DMS153 treated with DMSO at 0.1 percent for 48 hours (cell line): ENCODE results near the gene ACTR3C.

ENCODE experiments used
- DNase-seq: peaks from one replicate; lab custom pipeline; 2025; ENCODE audit not compliant: unreplicated experiment; lab: John Stamatoyannopoulos, UW

The ACTR3C gene

DNA sequence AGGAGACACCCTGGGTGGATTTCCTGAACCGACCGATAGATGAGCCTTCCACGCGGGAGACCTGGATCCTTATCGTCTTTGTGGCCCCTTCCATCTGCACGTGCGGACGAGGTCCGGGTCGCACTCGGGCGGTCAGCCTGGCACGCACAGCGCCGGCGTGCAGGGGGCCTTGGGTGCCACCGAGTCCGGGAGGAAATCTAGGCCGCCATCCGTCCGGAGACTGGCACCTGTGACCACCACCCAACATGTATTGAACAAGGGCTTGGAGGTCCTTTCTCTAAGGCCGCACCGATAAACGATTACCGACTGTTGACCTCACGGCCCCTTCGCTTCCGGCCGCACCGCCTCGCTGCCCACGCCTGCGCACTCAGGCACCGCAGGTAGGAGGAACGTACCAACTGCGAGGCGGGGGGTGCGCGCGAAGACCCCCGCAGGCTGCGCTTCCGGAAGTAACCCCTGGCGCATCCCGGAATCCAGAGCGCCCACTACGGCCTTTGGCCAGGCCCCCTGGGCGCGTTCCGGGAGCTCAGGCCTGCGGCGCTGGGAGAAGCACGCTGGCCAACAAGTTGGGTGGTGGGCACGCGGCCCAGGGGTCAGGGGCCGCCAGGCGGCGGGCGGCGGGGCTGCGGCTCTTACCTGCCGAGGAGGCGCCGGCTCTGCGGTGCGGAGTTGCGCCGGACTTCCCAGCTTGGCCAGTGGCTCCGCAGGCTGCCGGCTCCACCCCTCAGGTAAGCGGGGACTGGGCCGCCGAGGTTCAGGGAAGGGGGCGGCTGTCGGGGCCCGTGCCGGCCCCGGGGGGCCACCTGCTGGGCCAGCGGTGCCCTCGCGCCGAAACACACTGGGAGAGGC is at the start of gene ACTR3C, which contains the start of gene LRRC61:
Gene ACTR3C, minus strand, starts transcription at position 713 of the 849 bp plus-strand sequence. CDS start 28,249 bp downstream, outside the sequence.
Gene LRRC61, plus strand, starts transcription at position 523 of the 849 bp plus-strand sequence. CDS start 13,507 bp downstream, outside the sequence.
- DNase-seq, result peak; percentile 76

GRCh38 chr7:150372271-150373048 is 49.1 kb upstream of the ACTR3C start:
- no peak for DNase-seq

GRCh38 chr7:150371996-150372270 is 48.6 kb upstream of the ACTR3C start:
- no peak for DNase-seq

GRCh38 chr7:150371131-150371995 is 48.0 kb upstream of the ACTR3C start:
- DNase-seq, result no peak

DNA sequence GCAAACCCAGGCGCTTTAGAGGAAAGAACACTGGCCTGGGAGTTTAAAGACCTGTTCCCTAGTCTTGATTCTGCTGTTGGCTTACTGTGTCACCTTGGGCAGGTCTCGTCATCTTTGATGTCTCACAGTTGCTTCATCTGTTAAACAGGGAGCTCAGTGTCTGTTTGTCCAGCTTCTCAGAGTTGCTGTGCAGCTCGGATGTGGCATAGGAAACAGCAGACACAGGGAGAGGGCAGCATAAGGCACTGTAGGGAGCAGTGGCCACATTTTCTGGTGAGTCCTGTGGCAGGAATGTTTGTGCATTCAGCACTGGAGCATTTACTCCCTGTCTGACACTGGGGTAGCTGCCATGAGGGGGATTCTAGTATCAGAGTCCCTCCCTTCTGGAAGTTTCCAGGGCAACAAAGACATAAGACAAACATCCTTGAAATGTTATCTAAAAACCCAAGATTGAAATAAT is 47.3 kb upstream of the ACTR3C start:
- DNase-seq, result no peak

GRCh38 chr7:150369748-150370501 is 46.6 kb upstream of the ACTR3C start:
- DNase-seq, result no peak

- no peak for DNase-seq
Measured at GRCh38 chr7:150368884-150369747, 45.8 kb upstream of the ACTR3C start.

DNA sequence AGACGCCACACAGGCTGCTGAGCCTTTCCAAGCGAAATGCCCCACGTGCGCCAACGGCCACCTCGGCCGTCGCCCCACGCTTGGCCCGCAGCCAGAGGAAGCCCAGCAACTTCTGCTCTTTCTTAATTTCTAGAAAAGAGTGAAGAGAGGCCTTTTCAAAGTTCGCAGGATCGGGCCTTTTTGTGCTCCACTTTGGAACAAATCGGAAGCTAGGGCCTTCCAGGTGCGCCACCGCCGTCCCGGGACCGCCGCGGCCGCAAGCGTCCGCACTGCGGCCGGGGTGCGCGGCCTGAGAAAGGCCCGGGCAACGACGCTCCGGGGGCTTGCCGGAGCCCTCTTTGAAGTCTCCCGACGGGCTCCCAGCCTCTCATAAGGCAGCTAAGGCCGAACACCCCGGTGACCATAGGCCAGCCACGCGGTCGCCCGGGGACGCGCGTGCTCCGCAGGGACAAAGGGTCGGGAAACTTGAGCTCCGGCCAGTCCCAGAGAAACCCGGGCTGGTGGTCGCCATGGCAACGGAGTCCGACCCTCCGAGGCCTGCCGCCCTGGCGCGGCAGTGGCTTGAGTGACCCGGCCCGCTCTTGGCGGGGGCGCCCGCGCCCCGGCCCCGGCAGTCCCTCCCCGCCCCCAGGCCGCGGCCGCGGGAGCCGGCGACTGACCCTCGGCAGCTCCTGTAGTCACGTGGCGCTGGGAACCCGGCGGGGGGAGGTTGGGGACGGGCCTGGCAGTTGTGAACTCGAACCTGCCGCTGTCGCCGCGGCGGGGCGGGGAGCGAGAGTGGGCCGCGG is 44.9 kb upstream of the ACTR3C start, which contains the start of gene REPIN1:
Gene REPIN1, plus strand, starts transcription at position 727 of the 788 bp plus-strand sequence. CDS start 890 bp downstream, outside the sequence.
- DNase-seq, result no peak

DNA sequence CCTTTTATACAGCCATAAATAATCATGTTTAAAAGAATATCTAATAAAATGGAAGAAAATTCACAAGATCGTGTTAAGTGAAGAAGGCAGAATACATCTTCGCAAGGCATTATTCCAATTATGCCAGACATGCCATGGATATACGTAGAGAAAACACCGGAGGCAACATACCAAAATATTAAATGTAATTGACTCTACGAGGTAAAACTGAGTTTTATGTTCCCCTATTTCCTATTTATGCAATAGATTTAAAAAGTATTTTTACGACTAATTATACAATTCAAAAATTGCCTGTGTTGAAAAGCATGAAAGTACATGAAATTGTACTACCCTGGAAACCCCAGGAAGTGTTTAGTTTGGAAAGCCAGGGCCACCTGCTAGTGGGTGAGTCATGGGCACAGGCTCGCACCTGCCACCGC is 44.3 kb upstream of the ACTR3C start:
- DNase-seq, result peak; percentile 83

GRCh38 chr7:150365673-150366398 is 42.5 kb upstream of the ACTR3C start:
- no peak for DNase-seq

GRCh38 chr7:150365194-150365593 is 41.8 kb upstream of the ACTR3C start:
- no peak for DNase-seq

DNA sequence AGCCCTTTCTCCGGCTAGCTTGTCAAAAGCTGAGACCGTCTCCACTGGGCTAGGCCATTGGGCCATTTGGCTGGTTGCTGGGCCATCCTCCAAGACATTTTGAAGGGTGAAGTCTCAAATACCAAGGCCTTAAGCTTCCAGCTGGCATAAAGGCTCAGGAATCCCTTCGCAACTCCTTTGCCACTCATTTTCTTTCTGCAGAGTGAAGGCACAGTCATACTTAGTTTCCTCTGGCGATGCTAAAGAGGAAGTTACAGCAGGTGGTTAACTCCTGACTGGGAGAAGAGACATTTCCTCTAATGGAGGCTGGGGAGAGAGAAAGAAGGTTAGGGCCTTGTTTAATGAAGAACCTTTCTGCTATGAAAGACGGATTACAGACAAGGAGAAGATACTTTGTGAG is 40.5 kb upstream of the ACTR3C start:
- no peak for DNase-seq

GRCh38 chr7:150363370-150363769 is 40.0 kb upstream of the ACTR3C start:
- no peak for DNase-seq

DNA sequence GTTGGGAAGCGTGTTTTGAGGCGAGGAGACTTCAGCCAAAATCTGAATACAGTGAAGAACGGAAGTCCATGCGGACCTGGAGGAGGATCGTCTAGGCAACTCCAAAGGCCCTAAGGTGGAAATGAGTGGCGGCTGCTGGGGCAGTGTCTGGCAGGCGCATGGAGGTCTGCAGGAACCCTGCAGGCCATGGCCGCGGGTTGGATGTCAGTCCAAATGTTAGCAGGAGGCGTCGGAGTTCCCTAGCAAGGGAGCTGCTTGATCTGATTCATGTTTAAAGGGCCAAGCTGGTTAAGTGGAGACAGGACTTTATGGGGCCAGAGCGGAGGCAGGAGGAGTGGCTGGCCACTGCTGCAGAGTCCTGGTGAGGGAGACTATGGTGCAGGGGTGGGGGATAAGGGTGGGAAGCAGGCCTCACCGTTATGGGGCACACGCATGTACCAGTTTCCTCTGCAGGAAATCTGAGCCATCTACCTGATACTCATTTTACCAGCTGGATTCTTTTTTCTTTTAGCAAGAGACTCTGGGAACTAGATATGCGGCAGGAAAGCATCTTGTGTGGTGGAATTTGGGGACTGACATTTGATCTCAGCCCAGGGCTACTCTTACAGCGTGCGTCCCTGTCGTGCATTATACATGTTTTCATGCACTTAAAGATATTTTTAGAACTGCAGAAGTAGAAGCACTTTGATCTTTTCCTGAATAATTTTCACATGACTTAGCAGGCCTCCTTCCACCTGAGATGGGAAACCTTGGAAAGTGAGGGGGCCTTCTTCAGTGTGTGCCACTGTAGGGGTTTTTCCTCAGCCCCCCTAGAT is 38.7 kb upstream of the ACTR3C start:
- no peak for DNase-seq

DNA sequence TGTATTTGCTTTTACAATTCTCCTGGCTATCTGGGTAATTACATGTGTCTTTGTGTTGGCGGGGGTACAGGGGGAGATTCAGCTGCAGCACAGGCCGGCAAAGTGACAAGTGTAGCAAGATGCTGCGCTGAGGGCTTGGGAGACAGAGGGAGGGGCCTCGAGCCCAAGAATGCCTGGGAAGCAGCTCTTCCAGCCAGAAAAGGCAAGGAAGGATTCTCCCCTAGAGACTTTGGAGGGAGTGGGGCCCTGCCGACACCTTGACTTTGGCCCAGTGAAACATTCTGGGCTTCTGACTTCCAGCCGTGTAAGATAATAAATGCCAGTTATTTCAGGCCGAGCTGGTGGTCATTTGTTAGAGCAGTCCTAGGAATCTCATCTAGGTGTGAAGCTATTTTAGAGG is 38.1 kb upstream of the ACTR3C start:
- DNase-seq, result no peak

DNA sequence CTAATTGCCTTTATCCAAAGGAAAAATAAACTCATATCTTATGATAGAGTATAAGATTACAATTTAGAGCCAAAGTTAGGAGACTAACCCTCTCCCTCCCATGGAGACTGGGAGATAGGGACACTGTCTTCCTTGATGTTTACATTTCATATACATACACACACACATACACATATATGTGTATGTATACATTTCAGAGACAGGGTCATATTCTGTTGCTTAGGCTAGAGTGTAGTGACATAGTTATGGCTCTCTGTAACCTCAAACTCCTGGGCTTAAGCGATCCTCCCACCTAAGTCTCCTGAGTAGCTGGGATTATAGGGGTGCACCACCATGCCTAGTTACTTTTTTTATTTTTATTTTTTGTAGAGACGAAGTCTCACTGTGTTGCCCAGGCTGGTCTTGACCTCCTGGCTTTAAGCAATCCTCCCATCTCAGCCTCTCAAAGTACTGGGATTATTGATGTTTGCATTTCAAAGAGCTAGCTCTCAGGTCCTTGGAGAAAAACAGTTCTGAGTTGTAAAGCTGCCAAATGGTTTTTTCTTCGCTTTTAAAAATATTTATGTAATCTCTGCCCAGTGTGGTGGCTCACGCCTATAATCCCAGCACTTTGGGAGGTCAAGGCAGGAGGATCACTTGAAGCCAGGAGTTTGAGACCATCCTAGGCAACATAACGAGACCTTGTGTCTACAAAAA is 37.2 kb upstream of the ACTR3C start:
- no peak for DNase-seq
